KMS-11 (cell line): ENCODE measurements around the gene ATP2A3.

Experiments used
- H2AFZ ChIP-seq: fragments of 200-600 bp; sonication (generic); 2 replicates; pipeline ENCODE4 v1.6.1; 2016; ENCODE audit warnings: antibody characterized with exemption, mixed run types, low read depth
- H3K27ac ChIP-seq: fragments of 200-600 bp; sonication (generic); 2 replicates; pipeline ENCODE4 v1.6.1; 2016; ENCODE audit warnings: mild to moderate bottlenecking, mixed run types
- H3K27me3 ChIP-seq: fragments of 200-600 bp; sonication (generic); 2 replicates; pipeline ENCODE4 v1.6.1; 2017; ENCODE audit warnings: mild to moderate bottlenecking, low read depth, mixed run types, moderate library complexity; ENCODE audit not compliant: insufficient read depth
- H3K36me3 ChIP-seq: fragments of 200-600 bp; sonication (generic); 2 replicates; pipeline ENCODE4 v1.6.1; 2017; ENCODE audit warnings: mild to moderate bottlenecking, mixed run types; ENCODE audit not compliant: insufficient read depth
- H3K4me1 ChIP-seq: fragments of 200-600 bp; sonication (generic); 2 replicates; pipeline ENCODE4 v1.6.1; 2016; ENCODE audit warnings: mild to moderate bottlenecking, low read depth, mixed run types; ENCODE audit not compliant: poor library complexity, severe bottlenecking
- H3K4me2 ChIP-seq: fragments of 200-600 bp; sonication (generic); 2 replicates; pipeline ENCODE4 v1.7.0; 2016; ENCODE audit warnings: mild to moderate bottlenecking, mixed run types
- H3K4me3 ChIP-seq: fragments of 200-600 bp; sonication (generic); IDR thresholded peaks from 2 replicates; pipeline ENCODE4 v1.6.1; 2017; ENCODE audit warnings: low read depth, low read length, mixed read lengths; ENCODE audit not compliant: insufficient read depth
- H3K79me2 ChIP-seq: fragments of 200-600 bp; sonication (generic); 2 replicates; pipeline ENCODE4 v1.6.1; 2016; ENCODE audit warnings: low read depth, mixed run types; ENCODE audit not compliant: insufficient read depth
- H3K9ac ChIP-seq: fragments of 200-600 bp; sonication (generic); 2 replicates; pipeline ENCODE4 v1.6.1; 2016; ENCODE audit warnings: mild to moderate bottlenecking, mixed run types
- H4K20me1 ChIP-seq: fragments of 200-600 bp; sonication (generic); 2 replicates; pipeline ENCODE4 v1.6.1; 2016; ENCODE audit warnings: mild to moderate bottlenecking, mixed run types; ENCODE audit not compliant: insufficient read depth
- TF ChIP-seq, protein P1 (sequence below): fragments of 200-600 bp; sonication (generic); conservative IDR thresholded peaks from 2 replicates; pipeline ENCODE4 v1.6.1; 2017; ENCODE audit warnings: low read depth, mild to moderate bottlenecking, antibody characterized with exemption, low read length, moderate library complexity, mixed read lengths

The ATP2A3 gene

DNA sequence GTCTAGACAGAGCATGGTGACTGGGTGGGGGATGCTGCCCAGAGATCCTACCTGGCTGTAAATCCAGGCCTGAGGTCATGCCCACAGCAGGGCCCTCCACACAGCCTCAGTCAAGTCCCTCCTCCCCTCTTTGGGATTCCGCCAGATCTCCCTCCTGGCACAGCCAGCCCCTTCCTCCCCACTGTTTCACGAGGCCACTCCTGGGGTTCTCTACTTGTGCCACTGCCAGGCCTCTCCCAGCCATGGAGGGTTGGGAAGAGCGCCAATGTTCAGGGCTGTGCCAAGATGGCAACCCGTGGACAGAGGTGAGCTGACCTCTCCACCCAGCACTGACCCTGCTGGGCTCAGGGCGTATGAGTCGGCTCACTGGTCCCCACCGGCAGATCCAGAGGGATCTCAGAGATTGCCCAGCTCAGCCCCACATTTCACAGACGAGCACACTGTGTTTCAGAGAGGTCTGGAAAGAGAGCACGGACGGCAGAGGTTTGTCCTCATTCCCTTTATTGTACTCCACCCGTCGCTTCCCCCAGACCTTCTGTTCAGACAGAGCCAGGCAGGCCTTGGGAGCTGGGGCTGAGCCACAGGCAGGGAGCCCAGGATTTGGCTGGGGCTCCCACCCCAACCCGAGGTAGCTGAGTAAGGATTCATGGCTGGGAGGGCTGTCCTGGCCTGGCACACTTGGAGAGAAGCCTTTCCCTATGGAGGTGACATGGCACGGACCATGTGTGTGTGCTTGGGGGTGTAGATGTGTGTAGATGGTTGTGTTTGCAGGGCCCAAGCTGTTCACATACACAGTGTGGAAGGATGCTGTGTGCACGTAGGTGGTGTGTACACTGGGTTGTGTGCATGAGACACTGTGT, 67.9 kb downstream of the ATP2A3 start:
- peaks cover 4% of the 10 kb centered on the region for H3K4me1 ChIP-seq
- no peak overlapping the region for H3K4me3 ChIP-seq
- no peak overlapping the region for H3K27ac ChIP-seq
- H3K27me3 ChIP-seq: peaks cover 3% of the 10 kb centered on the region; the same call in 1 of the 2 replicates
- H3K36me3 ChIP-seq: no peaks in the 10 kb centered on the region
- H3K79me2 ChIP-seq: no peaks in the 10 kb centered on the region
- no peak overlapping the region for H3K9ac ChIP-seq
- H2AFZ ChIP-seq: no peak overlapping the region
- no peak overlapping the region for H3K4me2 ChIP-seq
- TF ChIP-seq, protein P1, sequence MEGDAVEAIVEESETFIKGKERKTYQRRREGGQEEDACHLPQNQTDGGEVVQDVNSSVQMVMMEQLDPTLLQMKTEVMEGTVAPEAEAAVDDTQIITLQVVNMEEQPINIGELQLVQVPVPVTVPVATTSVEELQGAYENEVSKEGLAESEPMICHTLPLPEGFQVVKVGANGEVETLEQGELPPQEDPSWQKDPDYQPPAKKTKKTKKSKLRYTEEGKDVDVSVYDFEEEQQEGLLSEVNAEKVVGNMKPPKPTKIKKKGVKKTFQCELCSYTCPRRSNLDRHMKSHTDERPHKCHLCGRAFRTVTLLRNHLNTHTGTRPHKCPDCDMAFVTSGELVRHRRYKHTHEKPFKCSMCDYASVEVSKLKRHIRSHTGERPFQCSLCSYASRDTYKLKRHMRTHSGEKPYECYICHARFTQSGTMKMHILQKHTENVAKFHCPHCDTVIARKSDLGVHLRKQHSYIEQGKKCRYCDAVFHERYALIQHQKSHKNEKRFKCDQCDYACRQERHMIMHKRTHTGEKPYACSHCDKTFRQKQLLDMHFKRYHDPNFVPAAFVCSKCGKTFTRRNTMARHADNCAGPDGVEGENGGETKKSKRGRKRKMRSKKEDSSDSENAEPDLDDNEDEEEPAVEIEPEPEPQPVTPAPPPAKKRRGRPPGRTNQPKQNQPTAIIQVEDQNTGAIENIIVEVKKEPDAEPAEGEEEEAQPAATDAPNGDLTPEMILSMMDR: no peak
- no peaks in the 10 kb centered on the region for H4K20me1 ChIP-seq

DNA sequence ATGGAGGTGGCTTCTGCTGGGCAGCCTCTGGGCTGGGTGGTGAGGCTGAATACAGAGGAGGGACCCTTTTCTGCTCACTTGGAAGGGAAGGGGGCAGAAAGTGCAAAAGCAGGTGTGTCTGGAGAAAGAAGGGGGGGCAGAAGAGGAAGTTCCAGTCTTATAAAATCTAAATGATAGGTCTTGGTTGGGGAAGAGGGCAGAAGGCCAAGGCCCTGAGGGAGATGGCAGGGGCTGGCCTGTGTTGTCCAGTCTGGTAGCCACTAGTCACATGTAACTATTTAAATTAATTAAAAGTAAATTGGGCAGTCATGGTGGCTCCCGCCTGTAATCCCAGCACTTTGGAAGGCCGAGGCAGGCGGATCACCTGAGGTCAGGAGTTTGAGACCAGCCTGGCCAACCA, 68.9 kb downstream of the ATP2A3 start:
- Histone ChIP-seq H3K4me1 (peaks cover 4% of the 10 kb centered on the region), H3K79me2 (no peaks in the 10 kb centered on the region), H3K27me3 (no peaks in the 10 kb centered on the region), H3K27ac (no peak overlapping the region), H2AFZ (no peak overlapping the region), H3K9ac (no peak overlapping the region), H3K4me2 (no peak overlapping the region), H4K20me1 (no peaks in the 10 kb centered on the region), H3K36me3 (no peaks in the 10 kb centered on the region), H3K4me3 (no peak overlapping the region)
- TF ChIP-seq, protein P1: no peak

DNA sequence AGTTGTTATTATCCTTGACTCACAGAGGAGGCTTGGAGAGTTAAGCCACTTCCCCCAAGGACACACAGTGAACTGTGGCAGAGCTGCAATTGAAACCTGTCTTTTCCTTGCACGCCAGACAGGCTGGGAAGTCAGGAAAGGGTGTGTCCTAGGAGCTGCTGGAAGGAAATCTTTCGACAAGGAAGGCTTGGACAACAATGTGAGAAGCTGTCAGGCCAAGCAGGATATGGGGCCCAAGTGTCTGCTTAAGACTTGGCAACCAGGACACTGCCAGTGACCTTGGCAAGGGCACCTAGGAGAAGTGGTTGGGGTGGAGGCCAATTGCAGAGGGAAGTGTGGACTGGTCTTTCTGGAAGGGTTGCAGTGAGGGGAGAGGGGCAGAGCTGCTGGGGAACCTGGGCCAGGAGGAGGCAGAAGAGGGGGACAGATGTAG, 69.3 kb downstream of the ATP2A3 start:
- no peaks in the 10 kb centered on the region for H3K36me3 ChIP-seq
- no peak overlapping the region for H3K27ac ChIP-seq
- H3K4me1 ChIP-seq: peaks cover 4% of the 10 kb centered on the region
- no peaks in the 10 kb centered on the region for H3K27me3 ChIP-seq
- TF ChIP-seq, protein P1: no peak
- no peaks in the 10 kb centered on the region for H4K20me1 ChIP-seq
- no peak overlapping the region for H3K4me2 ChIP-seq
- H3K9ac ChIP-seq: no peak overlapping the region
- H3K4me3 ChIP-seq: no peak overlapping the region
- no peak overlapping the region for H2AFZ ChIP-seq
- no peaks in the 10 kb centered on the region for H3K79me2 ChIP-seq

DNA sequence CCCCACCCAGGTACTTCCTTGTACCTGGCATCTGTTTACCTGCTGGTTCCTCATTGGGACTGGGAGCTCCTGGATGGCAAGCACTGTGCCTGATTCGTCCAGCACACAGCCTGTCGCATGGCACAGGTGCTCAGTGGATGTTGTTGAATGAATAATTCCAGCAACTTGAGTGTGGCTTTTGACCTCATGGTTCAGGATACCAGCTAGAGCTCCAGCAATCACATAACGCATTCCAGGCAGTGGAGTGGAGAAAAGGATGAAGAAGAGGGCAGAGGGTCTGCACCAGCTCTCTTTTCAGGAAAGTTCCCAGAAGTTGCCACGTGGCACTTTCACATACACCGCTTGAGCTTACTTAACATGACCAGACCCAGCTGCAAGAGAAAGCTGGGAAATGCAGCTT, 70.0 kb downstream of the ATP2A3 start:
- no peak overlapping the region for H3K4me2 ChIP-seq
- no peak overlapping the region for H3K27ac ChIP-seq

More for the DNA sequence above, 70.0 kb downstream of the ATP2A3 start:
- Histone ChIP-seq H3K27me3 (no peaks in the 10 kb centered on the region), H3K4me1 (peaks cover 4% of the 10 kb centered on the region), H3K79me2 (no peaks in the 10 kb centered on the region), H3K9ac (no peak overlapping the region), H2AFZ (no peak overlapping the region), H4K20me1 (no peaks in the 10 kb centered on the region), H3K4me3 (no peak overlapping the region), H3K36me3 (no peaks in the 10 kb centered on the region)
- TF ChIP-seq, protein P1: no peak
